BJ (cell line): ENCODE data around the gene ALK. TPM values are rescaled to one million over a fixed set of nuclear protein-coding genes. Genes with fewer than 3 reads are reported as not detected.

Source experiments
- CTCF ChIA-PET: fragments of 350-600 bp; formaldehyde crosslinking; extraction: SDS; loops from one replicate; lab custom pipeline; 2021; ENCODE audit warnings: antibody characterized with exemption, inconsistent platforms; lab: Yijun Ruan, JAX
- POLR2A ChIA-PET: fragments of 300-600 bp; sonication (Branson Sonifier 250); formaldehyde crosslinking; extraction: SDS; loops from one replicate; lab custom pipeline; 2021; ENCODE audit warnings: antibody characterized with exemption; lab: Charles Lee
- DNase-seq: peaks from one replicate; pipeline ENCODE4 v3.0.0-alpha.2; 2011; ENCODE audit warnings: low read depth
- H3K27me3 ChIP-seq: 2 replicates; pipeline ENCODE4 v1.6.0; 2011; ENCODE audit warnings: low read length; ENCODE audit not compliant: control insufficient read depth, insufficient read depth
- H3K36me3 ChIP-seq: 2 replicates; pipeline ENCODE4 v1.5.1; 2011; ENCODE audit warnings: low read length; ENCODE audit not compliant: control insufficient read depth, insufficient read depth
- H3K4me3 ChIP-seq: 2 replicates; pipeline ENCODE4 v1.5.1; 2011; ENCODE audit warnings: low read depth, mild to moderate bottlenecking, control low read depth, low read length
- CTCF ChIP-seq: IDR thresholded peaks from 2 replicates; pipeline ENCODE4 v1.5.1; 2011; ENCODE audit warnings: low read depth, mild to moderate bottlenecking, control low read depth, inconsistent platforms, low read length, moderate library complexity; ENCODE audit not compliant: insufficient read depth
- polyA plus RNA-seq: library from polyadenylated mRNA; depleted of rRNA; stranded (reverse); fragments of >200 nt; gene quantifications from 2 replicates; pipeline ENCODE4 v1.2.3, GENCODE V29; 2011

The ALK gene
- polyA plus RNA-seq, 1 experiment: not detected

DNA sequence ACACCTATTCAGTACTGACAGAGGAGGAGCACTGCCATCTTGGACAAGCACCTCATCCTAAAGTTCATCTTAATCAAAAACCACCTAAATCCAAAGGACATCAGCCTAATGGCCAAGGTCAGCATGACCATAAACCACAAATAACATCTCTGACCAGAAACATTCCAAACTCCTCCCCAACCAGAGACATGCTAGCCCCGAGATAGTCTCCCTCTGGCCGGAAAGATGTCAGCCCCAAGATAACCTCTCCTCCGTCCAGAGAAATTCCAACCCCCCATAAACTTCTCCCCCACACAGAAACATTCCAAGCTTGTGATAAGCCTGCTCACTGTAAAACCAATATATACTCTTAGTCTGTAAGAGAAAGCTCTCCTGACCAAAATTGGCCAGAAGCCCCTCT, 545.5 kb downstream of the ALK start:
- ChIA-PET CTCF (interaction anchor here (0.6 kb wide), 1 partner anchor 141 kb away, joined by 3 read pairs; no protein-coding TSS in a partner anchor), POLR2A (no interaction called here)
- no peak overlapping the region for H3K4me3 ChIP-seq
- no peaks in the 10 kb centered on the region for H3K27me3 ChIP-seq
- no peaks in the 10 kb centered on the region for H3K36me3 ChIP-seq
- TF ChIP-seq CTCF: no peak
- DNase-seq: no peak

GRCh38 chr2:29374823-29375222, 546.6 kb downstream of the ALK start:
- Histone ChIP-seq H3K36me3 (no peaks in the 10 kb centered on the region), H3K4me3 (no peak overlapping the region), H3K27me3 (no peaks in the 10 kb centered on the region)
- ChIA-PET CTCF (no interaction called here), POLR2A (no interaction called here)
- no peak for TF ChIP-seq CTCF
- no peak for DNase-seq

- no peaks in the 10 kb centered on the region for H3K27me3 ChIP-seq
- H3K36me3 ChIP-seq: no peaks in the 10 kb centered on the region
- CTCF ChIA-PET: no interaction called here
- no peak overlapping the region for H3K4me3 ChIP-seq
- POLR2A ChIA-PET: no interaction called here
- no peak for DNase-seq
- TF ChIP-seq CTCF: no peak
Observed at GRCh38 chr2:29373870-29374269, 547.5 kb downstream of the ALK start.

GRCh38 chr2:29372185-29372584, 549.2 kb downstream of the ALK start:
- CTCF ChIA-PET: no interaction called here
- POLR2A ChIA-PET: no interaction called here
- H3K27me3 ChIP-seq: no peaks in the 10 kb centered on the region
- no peak overlapping the region for H3K4me3 ChIP-seq
- DNase-seq: no peak
- H3K36me3 ChIP-seq: no peaks in the 10 kb centered on the region
- no peak for TF ChIP-seq CTCF

DNA sequence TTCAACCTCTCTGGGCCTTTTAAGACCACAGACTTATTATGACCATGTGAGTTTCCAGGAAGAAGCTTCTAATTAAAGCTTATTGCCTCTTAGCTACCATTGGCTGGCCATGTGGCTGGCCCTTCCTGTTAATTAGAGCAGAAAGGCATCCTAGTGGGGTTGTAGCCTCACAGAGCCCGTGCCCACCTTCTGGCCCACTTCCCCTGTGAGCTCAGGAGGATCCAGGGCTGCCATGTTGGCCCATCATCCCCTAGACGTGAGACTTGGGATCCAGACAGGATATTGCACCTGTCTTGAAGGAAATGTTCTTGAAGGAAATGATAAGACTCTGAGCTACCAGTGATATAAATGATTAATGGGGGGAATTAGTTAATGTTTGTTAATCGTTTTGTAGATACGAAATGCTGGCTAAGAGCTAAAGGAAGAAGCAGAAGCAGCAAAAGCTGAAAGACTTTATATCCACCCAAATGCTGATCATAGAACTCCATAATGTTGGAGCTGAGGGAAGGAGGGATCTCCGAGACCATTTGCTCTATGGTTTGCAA, 550.7 kb downstream of the ALK start:
- POLR2A ChIA-PET: no interaction called here

More for the DNA sequence above, 550.7 kb downstream of the ALK start:
- Histone ChIP-seq H3K4me3 (no peak overlapping the region), H3K36me3 (no peaks in the 10 kb centered on the region), H3K27me3 (no peaks in the 10 kb centered on the region)
- CTCF ChIA-PET: no interaction called here
- DNase-seq: no peak
- no peak for TF ChIP-seq CTCF
